Nephron progenitor cell (in vitro differentiated cells): ENCODE data around the gene NCBP3.
"Not testable (repeated sequence)": the region's sequence is repeated elsewhere in the genome, so short reads cannot be mapped to it uniquely, and the experiment has no call there.

Experiments
- DNase-seq: peaks from one replicate; pipeline ENCODE4 v3.0.0; 2021
- H3K27ac Mint-ChIP-seq: 2 replicates; pipeline ENCODE4 v1.8.0; 2021; ENCODE audit warnings: mild to moderate bottlenecking, moderate library complexity, mixed read lengths
- H3K27me3 Mint-ChIP-seq: 2 replicates; pipeline ENCODE4 v1.8.0; 2021; ENCODE audit warnings: mild to moderate bottlenecking, low read depth, mixed read lengths; ENCODE audit not compliant: poor library complexity
- H3K36me3 Mint-ChIP-seq: 2 replicates; pipeline ENCODE4 v1.8.0; 2021; ENCODE audit warnings: low read depth, mixed read lengths
- H3K4me1 Mint-ChIP-seq: 2 replicates; pipeline ENCODE4 v1.8.0; 2021; ENCODE audit warnings: mixed read lengths
- H3K4me3 Mint-ChIP-seq: 2 replicates; pipeline ENCODE4 v1.8.0; 2021; ENCODE audit warnings: mild to moderate bottlenecking, moderate library complexity, mixed read lengths
- H3K9me3 Mint-ChIP-seq: 2 replicates; pipeline ENCODE4 v1.8.0; 2021; ENCODE audit warnings: mild to moderate bottlenecking, moderate library complexity, mixed read lengths
- CTCF ChIP-seq: fragments of 200-600 bp; sonication (generic); IDR thresholded peaks from 2 replicates; pipeline ENCODE4 v1.5.0; 2021; ENCODE audit warnings: antibody characterized with exemption

Gene NCBP3

GRCh38 chr17:3795390-3796102, 50.5 kb downstream of the NCBP3 start:
- no peaks in the 10 kb centered on the region for H3K36me3 Mint-ChIP-seq
- H3K27me3 Mint-ChIP-seq, result peaks cover 9% of the 10 kb centered on the region
- H3K4me3 Mint-ChIP-seq, result no peak overlapping the region
- peaks cover 36% of the 10 kb centered on the region for H3K4me1 Mint-ChIP-seq
- no peak for DNase-seq
- TF ChIP-seq CTCF, result no peak
- no peaks in the 10 kb centered on the region for H3K9me3 Mint-ChIP-seq
- H3K27ac Mint-ChIP-seq, result peak overlapping the region; percentile 83

GRCh38 chr17:3794557-3795389, 51.3 kb downstream of the NCBP3 start:
- Mint-ChIP-seq H3K27ac (peak overlapping the region; percentile 83), H3K9me3 (no peaks in the 10 kb centered on the region), H3K27me3 (peaks cover 6% of the 10 kb centered on the region), H3K4me3 (no peak overlapping the region), H3K4me1 (peaks cover 33% of the 10 kb centered on the region), H3K36me3 (no peaks in the 10 kb centered on the region)
- no peak for TF ChIP-seq CTCF
- no peak for DNase-seq

DNA sequence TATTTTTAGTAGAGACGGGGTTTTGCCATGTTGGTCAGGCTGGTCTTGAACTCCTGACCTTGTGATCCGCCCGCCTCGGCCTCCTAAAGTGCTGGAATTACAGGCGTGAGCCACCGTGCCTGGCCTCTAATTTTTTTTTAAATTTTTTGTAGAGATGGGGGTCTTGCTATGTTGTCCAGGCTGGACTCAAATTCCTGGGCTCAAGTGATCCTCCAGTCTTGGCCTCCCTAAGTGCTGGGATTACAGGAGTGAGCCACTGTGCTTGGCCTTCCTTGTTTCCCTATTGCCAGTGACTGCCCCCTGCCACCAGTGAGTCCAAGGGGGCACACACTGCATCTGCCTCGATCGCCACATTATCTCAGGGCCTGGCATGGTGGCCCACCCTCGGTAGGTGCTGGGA, 51.9 kb downstream of the NCBP3 start:
- H3K27me3 Mint-ChIP-seq, DNase-seq, H3K9me3 Mint-ChIP-seq, H3K4me3 Mint-ChIP-seq, H3K36me3 Mint-ChIP-seq, H3K27ac Mint-ChIP-seq: not testable (repeated sequence)
- peaks cover 33% of the 10 kb centered on the region for H3K4me1 Mint-ChIP-seq

DNA sequence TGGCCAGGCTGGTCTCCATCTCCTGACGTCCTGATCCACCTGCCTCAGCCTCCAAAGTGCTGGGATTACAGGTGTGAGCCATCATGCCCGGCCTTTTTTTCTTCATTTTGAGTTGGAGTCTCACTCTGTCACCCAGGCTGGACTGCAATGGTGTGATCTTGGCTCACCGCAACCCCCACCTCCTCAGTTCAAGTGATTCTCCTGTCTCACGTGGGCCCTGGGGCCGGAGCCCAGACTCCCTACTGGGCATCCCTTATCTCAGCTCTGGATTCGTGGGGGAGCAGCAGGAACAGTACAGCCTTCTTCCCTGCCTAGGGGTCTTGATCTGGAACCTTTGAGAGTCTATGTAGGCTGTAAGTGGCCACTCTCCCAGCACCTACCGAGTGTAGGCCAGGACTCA, 52.8 kb downstream of the NCBP3 start:
- peaks cover 29% of the 10 kb centered on the region for H3K4me1 Mint-ChIP-seq
- not testable (repeated sequence) for H3K36me3 Mint-ChIP-seq, H3K9me3 Mint-ChIP-seq, H3K27me3 Mint-ChIP-seq, H3K4me3 Mint-ChIP-seq, H3K27ac Mint-ChIP-seq, DNase-seq

DNA sequence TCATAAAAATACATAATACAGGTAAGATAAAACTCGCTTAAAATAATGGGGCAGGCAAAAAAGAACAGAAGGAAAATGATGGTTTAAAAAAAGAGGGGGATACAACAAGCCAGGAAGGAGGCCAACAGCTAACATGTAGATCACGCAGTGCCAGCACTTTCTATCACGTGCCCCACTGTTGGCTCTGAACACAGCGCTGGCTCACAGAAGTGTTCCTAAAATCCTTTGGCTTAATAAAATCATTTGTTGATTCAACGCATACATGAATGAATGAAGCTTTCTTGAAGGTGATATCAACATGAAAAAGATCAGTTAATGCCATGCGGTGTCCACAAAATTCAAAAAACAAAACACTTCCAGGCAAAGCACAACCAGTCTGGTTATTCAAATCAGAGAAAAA, 53.6 kb downstream of the NCBP3 start:
- Mint-ChIP-seq H3K27me3 (peaks cover 5% of the 10 kb centered on the region), H3K27ac (no peak overlapping the region), H3K4me3 (no peak overlapping the region), H3K9me3 (no peaks in the 10 kb centered on the region), H3K36me3 (no peaks in the 10 kb centered on the region), H3K4me1 (peaks cover 27% of the 10 kb centered on the region)
- no peak for TF ChIP-seq CTCF
- DNase-seq, result no peak

GRCh38 chr17:3788200-3788599, 57.8 kb downstream of the NCBP3 start:
- H3K27me3 Mint-ChIP-seq, result peaks cover 9% of the 10 kb centered on the region
- no peaks in the 10 kb centered on the region for H3K4me1 Mint-ChIP-seq
- H3K27ac Mint-ChIP-seq, result no peak overlapping the region
- DNase-seq, result no peak
- peaks cover 10% of the 10 kb centered on the region for H3K9me3 Mint-ChIP-seq
- H3K4me3 Mint-ChIP-seq, result no peak overlapping the region
- no peak for TF ChIP-seq CTCF
- no peaks in the 10 kb centered on the region for H3K36me3 Mint-ChIP-seq

DNA sequence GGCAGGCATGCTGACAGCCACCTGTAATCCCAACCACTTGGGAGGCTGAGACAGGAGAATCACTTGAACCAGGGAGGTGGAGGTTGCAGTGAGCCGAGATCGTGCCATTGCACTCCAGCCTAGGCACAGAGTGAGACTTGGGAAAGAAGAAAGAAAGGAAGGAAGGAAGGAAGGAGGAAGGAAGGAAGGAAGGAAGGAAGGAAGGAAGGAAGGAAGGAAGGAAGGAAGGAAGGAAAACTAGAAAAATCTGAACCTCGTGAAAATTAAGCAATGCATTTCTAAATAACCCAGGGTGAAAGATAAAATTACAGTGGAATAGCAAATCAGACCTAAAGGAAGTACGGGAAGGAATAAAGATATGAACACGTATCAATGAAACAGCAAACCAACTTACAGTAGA, 60.7 kb downstream of the NCBP3 start:
- H3K27ac Mint-ChIP-seq, DNase-seq, H3K36me3 Mint-ChIP-seq, H3K4me3 Mint-ChIP-seq, H3K4me1 Mint-ChIP-seq: not testable (repeated sequence)
- Mint-ChIP-seq H3K9me3 (peaks cover 10% of the 10 kb centered on the region), H3K27me3 (peaks cover 12% of the 10 kb centered on the region)
